Non-pigmented ciliary epithelial cell (primary cell): ENCODE data around the gene IL1RL2.

ENCODE experiments used
- DNase-seq: peaks from one replicate; pipeline ENCODE4 v3.0.0-alpha.2; 2010; ENCODE audit warnings: low read depth

IL1RL2 gene

DNA sequence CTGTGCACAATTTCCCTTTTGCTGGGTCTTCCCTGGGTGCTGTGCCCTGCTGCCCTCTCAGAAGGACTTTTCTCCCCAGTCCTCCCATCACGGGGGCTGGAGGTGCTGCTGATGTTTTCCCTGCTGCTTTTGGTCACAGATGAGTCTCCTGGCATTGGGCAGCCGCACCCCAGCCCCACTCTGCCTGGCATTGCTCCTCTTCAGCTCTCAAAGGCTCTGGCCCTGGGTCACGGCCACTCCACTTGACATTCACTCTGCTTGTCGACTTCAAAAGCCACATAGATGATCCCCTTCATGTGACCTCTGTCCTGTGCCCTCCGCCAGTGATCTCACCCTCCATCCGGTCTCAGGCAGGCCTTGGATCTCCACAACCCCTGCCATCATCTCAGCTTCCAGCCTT is 81.0 kb downstream of the IL1RL2 start:
- no peak for DNase-seq

DNA sequence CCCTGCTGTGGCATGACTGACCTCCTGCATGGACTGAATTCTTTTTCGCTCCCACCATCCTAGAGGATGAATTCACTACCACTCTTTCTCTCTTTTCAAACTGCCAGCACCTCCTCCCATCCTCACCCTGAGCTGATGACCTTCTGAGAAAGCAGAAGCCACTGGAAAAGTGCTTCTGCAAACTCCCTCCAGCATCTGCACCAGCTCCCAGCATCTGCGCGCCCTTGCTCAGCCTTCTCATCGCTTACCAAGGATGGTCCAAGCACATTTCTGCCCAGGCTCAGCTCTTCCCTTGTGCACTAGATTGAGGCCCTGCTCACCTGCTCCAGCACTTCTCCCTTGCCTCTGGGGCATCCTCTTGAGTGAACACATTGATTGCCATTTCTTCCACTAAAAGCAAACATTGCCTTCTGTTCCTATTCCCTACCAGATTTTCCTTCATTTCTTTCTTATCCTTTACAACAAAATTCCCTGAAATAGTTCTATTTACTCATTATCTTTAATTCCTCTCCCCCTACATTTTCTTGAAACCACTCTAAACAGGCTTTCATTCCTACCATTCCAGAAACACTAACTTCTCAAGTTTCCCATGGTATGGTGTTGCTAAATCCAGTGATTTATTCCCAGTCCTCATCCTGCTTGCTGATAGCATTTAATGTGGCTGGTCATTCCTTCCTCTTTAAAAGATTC is 81.8 kb downstream of the IL1RL2 start:
- peak; percentile 34 for DNase-seq

- no peak for DNase-seq
These were observed 82.3 kb downstream of the IL1RL2 start for GRCh38 chr2:102269200-102269524.

DNA sequence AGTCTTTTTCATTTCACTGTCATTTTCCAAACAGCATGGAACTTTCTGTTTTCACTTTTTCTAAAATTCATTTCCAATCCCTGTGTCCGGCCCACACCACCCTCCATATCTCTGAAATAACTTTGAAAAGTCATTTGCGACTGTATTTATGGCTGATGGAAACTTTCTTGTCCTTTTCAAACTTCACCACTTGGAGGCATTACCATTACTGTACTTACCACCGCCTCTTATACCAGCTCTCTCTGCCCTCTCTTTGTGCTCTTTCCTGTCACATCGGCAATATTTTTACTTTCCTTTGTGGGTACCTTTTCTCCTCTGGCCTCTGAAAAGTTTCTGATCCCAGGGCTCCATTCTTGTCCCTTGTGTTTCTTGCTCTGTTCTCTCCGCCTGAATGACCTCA is 85.0 kb downstream of the IL1RL2 start:
- no peak for DNase-seq

GRCh38 chr2:102273619-102274211 is 86.9 kb downstream of the IL1RL2 start:
- DNase-seq, result no peak

DNA sequence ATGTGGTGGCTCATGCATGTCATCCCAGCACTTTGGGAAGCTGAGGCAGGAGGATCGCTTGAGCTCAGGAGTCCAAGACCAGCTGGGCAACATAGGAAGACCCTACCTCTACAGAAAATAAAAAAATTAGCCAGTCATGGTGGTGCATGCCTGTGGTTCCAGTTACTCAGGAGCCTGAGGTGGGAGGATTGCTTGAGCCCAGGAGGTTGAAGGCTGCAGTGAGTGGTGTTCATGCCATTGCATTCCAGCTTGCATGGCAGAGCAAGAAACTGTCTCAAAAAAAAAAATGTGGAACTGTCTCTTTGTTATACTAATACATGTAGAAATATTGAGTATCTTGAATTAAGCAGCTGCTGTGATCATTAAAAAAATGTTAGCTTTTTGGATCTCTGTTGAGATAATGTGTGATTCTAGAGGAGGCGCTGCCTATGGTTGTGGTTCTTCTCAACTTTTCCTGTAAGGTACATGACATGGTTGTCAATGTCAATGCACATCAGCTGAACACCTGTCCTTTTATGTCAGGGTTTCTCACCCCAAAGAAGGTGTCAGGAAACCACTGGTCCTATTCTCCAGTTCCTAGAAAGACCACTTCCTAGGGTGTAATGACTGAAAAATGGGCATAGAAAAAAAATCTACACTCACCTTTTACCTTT is 89.9 kb downstream of the IL1RL2 start:
- DNase-seq, result no peak

GRCh38 chr2:102277202-102277700 is 90.4 kb downstream of the IL1RL2 start:
- no peak for DNase-seq

- no peak for DNase-seq
These were observed 92.0 kb downstream of the IL1RL2 start for GRCh38 chr2:102278720-102279390.

- no peak for DNase-seq
These were observed 92.5 kb downstream of the IL1RL2 start for GRCh38 chr2:102279391-102279735.

DNA sequence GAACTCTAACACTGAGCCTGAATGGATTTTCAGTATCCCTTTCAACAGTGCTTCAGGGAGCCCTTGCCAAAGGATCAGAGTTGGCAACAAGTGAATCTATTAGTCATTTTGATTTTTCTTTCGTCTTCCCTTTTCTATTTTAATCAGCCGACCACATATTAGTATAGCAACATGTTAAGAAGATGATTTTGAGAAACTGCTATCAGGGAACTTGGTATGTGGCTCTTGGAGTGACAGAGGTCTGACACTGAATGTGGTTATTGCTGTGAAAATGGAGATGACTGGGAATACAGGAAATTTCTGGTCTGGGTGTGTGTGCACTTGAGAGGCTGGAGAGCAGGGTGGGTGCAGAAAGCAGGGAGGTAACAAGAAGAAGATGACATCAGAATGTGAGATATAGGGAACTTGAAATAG is 95.9 kb downstream of the IL1RL2 start:
- DNase-seq, result no peak

DNA sequence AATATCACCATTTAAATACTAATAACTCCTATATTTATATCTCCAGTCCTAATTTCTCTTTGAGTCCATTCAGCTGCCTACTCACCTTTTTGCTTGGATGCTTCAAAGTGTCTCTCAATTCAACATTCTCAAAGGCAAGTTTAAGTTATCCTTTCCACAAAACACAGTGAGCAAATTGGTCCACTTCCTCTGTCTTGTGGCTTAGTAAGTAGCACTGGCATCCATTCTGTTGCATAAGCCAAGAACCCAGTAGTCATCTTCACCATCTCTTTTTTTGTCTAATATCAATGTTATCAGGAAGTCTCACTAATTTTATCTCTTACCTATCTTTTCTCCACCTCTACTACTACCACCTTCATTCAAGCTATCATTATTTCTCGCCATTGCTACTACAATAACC is 97.2 kb downstream of the IL1RL2 start:
- no peak for DNase-seq

GRCh38 chr2:102284611-102285010 is 97.8 kb downstream of the IL1RL2 start:
- no peak for DNase-seq

- no peak for DNase-seq
These were observed 98.5 kb downstream of the IL1RL2 start for GRCh38 chr2:102285368-102285767.

GRCh38 chr2:102286041-102286440 is 99.2 kb downstream of the IL1RL2 start:
- no peak for DNase-seq

- no peak for DNase-seq
These were observed 102.3 kb downstream of the IL1RL2 start for GRCh38 chr2:102289129-102289528.
